NB4 (cell line): ENCODE results near the gene HRH1.

Source experiments
- DNase-seq: peaks from one replicate; pipeline ENCODE4 v3.0.0; 2010; ENCODE audit warnings: low read depth
- H3K4me3 ChIP-seq: one replicate; pipeline ENCODE4 v1.5.1; 2011; ENCODE audit warnings: mild to moderate bottlenecking, low read depth, low read length, moderate library complexity
- MYC ChIP-seq: IDR thresholded peaks from 2 replicates; pipeline ENCODE4 v1.6.1; 2011; ENCODE audit warnings: low read depth, low read length
- POLR2A ChIP-seq: IDR thresholded peaks from 2 replicates; pipeline ENCODE4 v1.6.1; 2011; ENCODE audit warnings: mild to moderate bottlenecking; ENCODE audit not compliant: insufficient read length; ENCODE audit errors: extremely low read depth
- TF ChIP-seq, protein P1 (sequence below): IDR thresholded peaks from 2 replicates; pipeline ENCODE4 v1.6.1; 2011; ENCODE audit warnings: low read depth, low read length
- TF ChIP-seq, protein P2 (sequence below): IDR thresholded peaks from one replicate; pipeline ENCODE4 v1.5.1; 2012; ENCODE audit warnings: low read depth, low read length

HRH1 gene

DNA sequence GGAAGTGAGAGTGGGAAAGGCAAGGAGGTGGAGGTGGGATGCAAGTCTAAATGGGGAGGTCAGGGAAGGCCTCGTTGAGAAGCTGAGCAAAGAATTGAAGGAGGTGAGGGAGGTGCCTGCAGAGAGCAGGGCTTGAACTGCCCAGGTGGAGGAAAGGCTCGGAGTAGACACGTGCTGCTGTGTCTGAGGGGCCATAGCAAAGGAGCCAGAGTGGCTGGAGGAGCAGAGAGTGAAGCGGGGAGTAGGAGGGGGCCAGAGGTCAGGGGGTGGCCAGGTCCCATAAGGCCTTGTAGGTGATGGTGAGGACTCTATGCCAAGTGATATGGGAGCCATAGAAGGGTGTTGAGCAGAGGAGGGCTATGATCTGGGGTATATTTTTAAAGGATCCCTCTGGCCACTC is 21.4 kb upstream of the HRH1 start:
- no peak for DNase-seq
- TF ChIP-seq, protein P1, sequence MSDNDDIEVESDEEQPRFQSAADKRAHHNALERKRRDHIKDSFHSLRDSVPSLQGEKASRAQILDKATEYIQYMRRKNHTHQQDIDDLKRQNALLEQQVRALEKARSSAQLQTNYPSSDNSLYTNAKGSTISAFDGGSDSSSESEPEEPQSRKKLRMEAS = no peak
- no peak for TF ChIP-seq POLR2A
- TF ChIP-seq, protein P2, sequence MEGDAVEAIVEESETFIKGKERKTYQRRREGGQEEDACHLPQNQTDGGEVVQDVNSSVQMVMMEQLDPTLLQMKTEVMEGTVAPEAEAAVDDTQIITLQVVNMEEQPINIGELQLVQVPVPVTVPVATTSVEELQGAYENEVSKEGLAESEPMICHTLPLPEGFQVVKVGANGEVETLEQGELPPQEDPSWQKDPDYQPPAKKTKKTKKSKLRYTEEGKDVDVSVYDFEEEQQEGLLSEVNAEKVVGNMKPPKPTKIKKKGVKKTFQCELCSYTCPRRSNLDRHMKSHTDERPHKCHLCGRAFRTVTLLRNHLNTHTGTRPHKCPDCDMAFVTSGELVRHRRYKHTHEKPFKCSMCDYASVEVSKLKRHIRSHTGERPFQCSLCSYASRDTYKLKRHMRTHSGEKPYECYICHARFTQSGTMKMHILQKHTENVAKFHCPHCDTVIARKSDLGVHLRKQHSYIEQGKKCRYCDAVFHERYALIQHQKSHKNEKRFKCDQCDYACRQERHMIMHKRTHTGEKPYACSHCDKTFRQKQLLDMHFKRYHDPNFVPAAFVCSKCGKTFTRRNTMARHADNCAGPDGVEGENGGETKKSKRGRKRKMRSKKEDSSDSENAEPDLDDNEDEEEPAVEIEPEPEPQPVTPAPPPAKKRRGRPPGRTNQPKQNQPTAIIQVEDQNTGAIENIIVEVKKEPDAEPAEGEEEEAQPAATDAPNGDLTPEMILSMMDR = no peak
- no peak for TF ChIP-seq MYC
- H3K4me3 ChIP-seq = no peak overlapping the region

DNA sequence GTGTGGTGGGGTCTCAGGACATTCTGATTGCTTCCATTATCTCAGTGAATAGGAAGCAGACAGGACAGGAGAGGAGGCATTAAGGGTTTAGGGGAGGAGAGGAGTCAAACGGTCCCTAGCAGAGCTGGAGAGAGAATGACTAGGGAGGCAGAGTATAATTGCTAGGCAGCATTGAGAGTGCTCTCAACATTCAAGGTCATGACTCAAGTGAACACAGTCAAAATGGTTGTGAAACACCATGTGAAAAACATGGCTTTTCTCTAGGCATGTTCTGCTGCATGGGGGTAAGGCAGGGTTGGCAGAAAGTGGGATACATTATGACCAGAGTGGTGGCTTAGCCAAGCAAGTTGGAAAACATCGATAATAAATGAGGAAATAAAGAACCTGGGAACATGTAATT is 19.5 kb upstream of the HRH1 start:
- TF ChIP-seq POLR2A (no peak), MYC (no peak)
- TF ChIP-seq, protein P1 = no peak
- TF ChIP-seq, protein P2 = no peak
- peak; percentile 35 for DNase-seq
- H3K4me3 ChIP-seq = no peak overlapping the region

DNA sequence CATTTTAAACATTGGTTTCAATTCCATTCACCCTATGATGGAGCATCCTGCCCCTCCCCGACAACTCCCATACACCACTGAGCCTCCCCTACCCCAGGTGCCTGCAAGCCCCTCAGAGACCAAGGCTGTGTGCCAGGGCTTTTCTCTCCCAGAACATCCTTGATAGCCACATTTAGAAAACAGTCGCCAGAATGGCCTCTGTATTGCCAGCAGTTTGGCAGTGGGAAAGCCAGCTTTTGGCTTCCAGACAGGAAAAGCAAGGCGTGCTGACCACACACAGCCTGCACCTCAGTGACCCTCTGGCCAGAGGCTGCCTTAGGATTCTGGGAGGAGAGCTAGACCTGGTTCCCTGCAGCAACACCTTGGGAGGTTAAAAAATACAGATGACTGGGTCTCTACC is 18.2 kb upstream of the HRH1 start:
- TF ChIP-seq MYC (no peak), POLR2A (no peak)
- TF ChIP-seq, protein P1 = no peak
- TF ChIP-seq, protein P2 = no peak
- no peak overlapping the region for H3K4me3 ChIP-seq
- DNase-seq = no peak

DNA sequence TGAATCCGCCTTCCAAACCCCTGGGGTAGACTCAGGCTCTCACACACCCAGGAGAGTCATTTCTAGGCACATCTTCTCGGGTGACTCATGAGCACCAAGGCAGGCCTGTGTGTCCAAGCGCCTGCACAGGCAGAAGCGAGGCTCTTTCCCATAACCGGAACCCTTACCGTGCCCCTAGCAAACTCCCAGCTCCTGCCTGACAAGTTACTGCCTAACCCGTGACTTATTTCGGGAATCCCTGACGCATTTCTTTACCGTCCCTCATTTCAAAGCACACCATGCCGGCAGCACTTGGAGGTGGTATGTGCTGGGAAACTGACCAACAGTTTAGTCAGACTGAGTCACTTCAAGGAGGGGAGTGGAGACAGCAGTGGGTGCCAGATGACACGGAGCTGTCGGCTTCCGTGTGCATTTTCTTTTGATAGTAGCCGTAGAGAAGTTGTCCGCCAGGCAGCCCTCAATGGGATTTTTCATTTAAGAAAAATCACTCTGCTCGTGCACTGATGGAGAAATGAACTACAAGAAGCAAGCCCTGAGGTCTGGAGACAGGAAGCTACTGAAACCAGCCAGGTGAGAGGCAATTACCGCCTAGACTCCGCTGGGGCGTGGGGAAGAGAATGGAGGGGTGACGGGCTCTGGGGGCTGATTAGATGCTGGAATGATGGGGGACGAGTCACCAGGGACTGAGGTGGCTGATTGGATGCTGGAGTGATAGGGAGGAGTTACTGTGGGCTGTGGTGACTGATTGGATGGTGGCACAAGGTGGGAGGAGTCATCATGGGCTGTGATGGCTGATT is 17.3 kb upstream of the HRH1 start:
- TF ChIP-seq, protein P2 = no peak
- TF ChIP-seq POLR2A (no peak), MYC (no peak)
- TF ChIP-seq, protein P1 = no peak
- no peak overlapping the region for H3K4me3 ChIP-seq
- DNase-seq = peak; percentile 30

DNA sequence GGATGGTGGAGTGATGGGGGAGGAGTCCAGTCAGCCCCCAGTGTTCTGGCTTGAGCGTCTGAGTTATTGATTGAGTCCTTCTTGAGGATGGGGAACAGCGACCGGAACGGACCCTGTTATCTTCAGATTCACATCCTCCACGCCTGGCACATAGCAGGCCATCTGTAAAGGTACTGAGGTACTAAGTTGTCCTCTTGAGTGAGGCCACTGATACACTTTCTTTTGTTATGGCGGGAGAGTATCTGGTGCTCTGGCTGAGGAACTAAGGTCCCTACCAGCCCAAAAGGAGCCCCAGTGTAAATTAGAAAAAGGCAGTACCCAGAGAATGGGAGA is 16.7 kb upstream of the HRH1 start:
- no peak overlapping the region for H3K4me3 ChIP-seq
- TF ChIP-seq, protein P2 = no peak
- TF ChIP-seq POLR2A (no peak), MYC (no peak)
- TF ChIP-seq, protein P1 = no peak
- no peak for DNase-seq

DNA sequence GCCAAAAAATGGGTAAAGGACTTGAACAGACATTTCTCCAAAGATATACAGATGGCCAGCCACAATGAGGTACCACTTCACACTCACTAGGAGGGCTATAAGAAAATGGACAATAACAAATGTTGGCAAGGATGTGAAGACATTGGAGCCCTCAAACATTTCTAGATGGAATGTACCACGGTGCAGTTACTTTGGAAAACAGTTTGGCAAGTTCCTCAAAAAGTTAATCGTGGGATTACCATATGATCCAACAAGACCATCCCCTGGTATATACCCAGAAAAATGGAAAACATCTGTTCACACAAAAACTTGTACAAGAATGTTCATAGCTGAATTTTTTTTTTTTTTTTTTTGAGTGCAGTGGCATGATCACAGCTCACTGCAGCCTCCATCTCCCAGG is 15.9 kb upstream of the HRH1 start:
- no peak for TF ChIP-seq MYC
- TF ChIP-seq, protein P1 = no peak
- DNase-seq = no peak
- no peak overlapping the region for H3K4me3 ChIP-seq
